ENCODE measurements around the gene SENP7.
"Not testable (repeated sequence)": the region's sequence is repeated elsewhere in the genome, so short reads cannot be mapped to it uniquely, and the experiment has no call there.

The SENP7 gene

DNA sequence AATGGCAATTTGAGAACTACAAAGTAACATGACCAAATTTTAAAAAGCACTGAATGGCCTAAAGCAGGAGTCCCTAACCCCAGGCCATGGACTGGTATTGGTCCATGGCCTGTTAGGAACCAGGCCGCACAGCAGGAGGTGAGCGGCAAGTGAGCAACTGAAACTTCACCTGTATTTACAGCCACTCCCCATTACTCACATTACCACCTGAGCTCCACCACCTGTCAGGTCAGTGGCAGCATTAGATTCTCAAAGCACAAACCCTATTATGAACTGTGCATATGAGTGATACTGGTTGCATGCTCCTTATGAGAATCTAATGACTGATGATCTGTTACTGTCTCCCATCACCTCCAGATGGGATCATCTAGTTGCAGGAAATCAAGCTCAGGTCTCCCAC lies 48.8 kb downstream of the SENP7 start:
- DNase-seq (ENCODE audit: low read depth in 2 of 2, low spot score in 1 of 2): no peak

DNA sequence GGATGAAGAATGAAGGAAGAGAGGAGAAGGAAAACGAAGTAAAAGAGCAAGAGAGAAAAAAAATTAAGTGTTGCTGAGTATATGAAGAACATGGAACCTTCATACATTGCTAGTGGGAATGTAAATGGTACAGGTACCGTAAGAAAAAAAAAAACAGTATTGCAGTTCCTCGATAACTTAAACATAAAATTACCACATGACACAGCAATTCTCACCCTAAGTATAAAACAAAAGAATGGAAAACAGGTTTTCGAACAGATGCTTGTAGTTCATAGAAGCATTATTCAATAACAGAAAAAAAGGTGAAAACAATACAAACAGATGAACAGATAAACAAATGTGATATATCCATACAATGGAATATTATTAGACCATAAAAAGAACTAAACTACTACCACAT lies 51.6 kb downstream of the SENP7 start:
- DNase-seq (ENCODE audit: low read depth in 2 of 2, low spot score in 1 of 2): no peak

DNA sequence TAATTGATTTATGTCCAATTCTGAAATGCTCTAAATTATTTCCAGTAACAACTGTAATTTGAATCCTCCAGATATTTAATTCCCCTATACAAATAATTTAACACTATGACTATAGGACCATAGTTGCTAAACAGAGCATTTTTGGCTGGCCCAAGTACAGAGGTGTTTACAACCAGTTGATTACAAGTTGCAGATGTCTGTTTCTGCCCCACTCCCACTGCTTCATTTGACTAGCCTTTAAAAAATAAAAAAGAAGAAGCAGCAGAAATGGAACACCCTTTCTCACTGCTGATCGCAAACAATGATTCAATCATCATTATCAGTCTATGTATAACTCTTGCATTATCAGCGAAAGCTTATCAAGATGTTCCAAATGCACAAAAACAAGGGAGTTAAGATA lies 54.6 kb downstream of the SENP7 start:
- no peak for DNase-seq (ENCODE audit: low read depth in 2 of 2, low spot score in 1 of 2)

DNA sequence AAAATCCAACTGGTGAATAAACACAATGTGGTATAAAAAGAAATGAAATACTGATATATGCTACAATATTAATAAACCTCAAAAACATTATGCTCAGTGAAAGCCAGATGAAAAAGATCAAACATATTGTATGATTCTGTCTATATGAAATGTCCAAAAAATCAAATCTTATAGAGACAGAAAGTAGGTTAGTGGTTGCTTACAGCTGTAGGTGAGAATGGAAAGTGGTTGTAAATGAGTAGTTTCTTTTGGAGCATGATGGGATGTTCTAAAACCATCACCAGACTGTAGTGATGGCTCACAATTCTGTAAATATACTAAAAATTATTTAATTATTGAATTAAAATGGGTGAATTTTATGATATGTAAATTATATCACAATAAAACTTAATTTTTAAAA lies 58.4 kb downstream of the SENP7 start:
- no peak for DNase-seq (ENCODE audit: low read depth in 2 of 2, low spot score in 1 of 2)

DNA sequence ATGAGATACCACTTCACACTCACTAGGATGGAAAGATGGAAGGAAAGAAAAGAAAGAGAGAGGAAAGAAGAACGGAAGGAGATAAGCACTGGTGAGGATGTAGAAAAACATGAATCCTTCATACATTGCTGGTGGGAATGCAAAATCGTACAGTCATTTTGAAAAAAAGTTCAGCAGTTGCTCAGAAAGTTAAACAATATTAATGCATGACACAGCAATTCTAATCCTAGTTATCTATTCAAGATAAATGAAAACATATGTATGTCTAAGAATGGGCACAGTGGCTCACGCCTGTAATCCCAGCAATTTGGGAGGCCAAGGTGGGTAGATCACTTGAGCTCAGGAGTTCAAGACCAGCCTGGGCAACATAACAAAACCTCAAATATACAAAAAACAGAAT lies 59.1 kb downstream of the SENP7 start:
- no peak for DNase-seq (ENCODE audit: low read depth in 2 of 2, low spot score in 1 of 2)

DNA sequence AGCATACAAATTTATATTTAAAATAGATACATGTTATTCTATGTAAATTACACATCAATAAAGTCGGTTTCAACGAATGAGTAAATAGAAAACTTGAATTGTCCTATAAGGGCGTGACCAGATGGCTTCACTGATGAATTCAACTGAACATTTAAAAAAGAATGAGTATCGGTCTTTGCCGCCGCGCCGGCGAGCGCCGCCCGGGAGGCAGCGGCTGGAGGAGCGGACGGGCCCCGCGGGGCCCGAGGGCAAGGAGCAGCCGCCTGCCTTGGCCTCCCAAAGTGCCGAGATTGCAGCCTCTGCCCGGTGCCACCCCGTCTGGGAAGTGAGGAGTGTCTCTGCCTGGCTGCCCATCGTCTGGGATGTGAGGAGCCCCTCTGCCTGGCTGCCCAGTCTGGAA lies 74.4 kb downstream of the SENP7 start:
- not testable (repeated sequence) for DNase-seq (ENCODE audit: low read depth in 2 of 2, low spot score in 1 of 2)

DNA sequence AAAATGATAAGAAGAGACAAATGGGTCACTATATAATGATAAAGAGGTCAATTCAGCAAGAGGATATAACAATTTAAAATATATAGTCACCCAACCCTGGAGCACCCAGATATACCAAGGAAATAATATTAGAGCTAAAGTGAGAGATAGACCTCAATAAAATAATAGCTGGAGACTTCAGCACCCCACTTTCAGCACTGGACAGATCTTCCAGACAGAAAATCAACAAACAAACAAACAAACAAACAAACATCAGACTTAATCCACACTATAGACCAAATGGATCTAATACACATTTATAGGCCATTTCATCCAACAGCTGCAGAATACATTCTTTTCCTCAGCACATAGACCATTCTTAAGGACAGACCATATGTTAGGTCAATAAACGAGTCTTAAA lies 79.4 kb downstream of the SENP7 start:
- no peak for DNase-seq (ENCODE audit: low read depth in 2 of 2, low spot score in 1 of 2)

DNA sequence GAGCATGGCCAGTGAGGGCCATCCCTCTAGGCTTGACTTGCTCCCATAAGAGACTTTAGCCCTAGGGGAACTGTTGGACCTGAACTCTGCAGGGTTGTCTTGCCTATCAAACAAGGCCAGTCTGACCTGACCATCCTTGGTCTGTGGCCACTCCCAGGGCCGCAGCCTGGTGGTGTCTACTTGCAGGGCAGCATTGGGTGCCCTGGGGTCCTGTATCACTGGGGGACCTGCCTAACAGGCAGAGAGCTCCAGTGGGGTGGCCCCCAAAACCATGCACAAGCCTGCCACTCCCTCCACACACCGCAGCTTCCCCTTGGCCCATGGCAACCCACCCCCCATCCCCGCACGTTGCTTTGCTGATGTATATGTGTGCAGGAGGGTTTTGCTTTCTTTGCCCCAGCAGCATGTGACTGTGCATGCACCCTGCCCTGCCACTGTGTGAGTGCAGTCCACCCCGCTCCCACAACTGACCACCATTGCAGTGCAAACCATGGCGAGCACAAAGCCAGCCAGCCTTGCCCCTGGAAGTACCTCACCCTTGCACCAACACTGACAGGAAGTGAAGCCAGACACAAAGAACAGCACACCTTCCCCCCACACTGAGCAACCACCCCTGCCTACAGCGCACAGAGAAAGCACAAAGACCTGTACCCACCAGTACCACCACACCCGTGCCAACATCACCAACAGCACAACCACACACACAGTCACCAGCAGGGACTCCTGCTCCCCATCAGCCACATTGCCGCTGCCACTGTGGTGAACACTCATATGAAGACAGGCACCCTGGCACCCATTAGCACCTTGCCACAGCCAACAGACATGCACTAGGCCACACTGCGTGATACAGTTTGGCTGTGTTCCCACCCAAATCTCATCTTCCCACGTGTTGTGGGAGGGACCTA lies 88.8 kb downstream of the SENP7 start:
- DNase-seq (ENCODE audit: low read depth in 2 of 2, low spot score in 1 of 2): no peak

DNA sequence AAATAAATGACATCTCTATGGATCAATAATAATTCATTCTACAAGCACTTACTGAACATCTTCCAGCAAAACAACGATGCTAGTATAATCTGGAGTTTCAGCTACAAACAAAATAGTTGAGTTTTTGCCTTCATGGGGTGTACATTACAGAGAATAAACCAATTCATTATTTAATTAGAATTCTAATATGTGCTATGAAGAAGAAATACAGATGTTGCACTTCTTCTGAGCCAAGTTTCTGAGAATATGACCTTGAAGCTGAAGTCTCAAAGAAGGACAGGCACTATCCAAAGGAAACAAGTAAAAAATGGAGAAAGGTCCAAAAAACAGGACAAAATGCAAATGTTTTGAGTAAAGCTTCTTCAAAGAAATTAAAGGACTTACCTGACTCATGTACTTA lies 94.2 kb downstream of the SENP7 start:
- no peak for DNase-seq (ENCODE audit: low read depth in 2 of 2, low spot score in 1 of 2)

DNA sequence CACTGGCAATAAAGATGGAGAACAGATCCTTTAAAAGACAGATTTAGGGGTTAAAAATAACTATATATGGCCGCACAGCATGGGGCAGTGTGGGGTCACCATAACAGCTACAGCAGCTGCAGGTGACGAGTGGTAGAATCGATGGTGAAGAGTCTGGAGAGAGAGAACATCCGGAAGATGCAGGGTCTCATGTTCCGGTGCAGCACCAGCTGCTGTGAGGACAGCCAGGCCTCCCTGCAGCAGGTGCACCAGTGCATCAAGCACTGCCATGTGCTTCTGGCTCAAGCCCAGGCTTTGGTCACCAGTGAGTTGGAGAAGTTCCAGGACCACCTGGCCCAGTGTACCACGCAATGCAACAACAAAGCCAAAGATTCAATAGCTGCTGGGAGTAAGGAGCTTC lies 98.9 kb downstream of the SENP7 start:
- no peak for DNase-seq (ENCODE audit: low read depth in 2 of 2, low spot score in 1 of 2)

DNA sequence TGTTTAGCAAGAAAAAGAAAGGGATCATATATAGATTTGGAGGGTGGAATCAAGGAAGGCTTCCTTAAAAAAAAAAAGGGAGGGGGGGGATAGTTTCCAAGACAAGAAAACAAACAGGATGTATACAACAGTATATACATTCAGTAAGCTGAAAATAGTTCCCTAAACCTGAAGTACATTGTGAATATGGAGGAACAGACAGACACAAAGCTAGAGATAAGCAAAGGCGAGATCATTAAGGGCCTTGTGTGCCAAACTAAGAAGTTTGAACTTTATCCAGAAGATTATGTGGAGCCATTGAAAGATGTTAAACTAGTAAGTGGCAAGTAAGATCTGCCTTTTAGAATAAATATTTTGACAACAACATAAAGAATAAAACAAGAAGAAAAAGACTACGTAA lies 99.4 kb downstream of the SENP7 start:
- no peak for DNase-seq (ENCODE audit: low read depth in 2 of 2, low spot score in 1 of 2)

DNA sequence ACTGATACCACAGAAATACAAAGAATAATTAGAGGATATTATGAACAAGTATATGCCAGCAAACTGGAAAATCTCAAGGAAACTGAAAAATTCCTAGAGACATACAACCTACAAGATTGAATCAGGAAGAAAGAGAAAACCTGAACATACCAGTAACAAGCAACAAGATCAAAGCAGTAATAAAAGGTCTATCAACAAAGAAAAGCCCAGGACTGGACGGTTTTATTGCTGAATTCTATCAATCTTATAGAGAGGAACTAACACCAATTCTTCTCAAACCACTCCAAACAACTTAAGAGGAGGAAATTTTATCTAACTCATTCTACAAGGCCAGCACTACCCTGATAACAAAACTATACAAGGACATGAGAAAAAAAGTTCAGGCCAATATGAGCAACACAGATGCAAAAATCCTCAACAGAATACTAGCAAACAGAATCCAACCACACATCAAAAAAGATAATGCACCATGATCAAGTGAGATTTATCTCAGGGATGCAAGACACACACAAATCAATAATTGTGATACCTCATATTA lies 121.5 kb downstream of the SENP7 start:
- no peak for DNase-seq (ENCODE audit: low read depth in 2 of 2, low spot score in 1 of 2)

DNA sequence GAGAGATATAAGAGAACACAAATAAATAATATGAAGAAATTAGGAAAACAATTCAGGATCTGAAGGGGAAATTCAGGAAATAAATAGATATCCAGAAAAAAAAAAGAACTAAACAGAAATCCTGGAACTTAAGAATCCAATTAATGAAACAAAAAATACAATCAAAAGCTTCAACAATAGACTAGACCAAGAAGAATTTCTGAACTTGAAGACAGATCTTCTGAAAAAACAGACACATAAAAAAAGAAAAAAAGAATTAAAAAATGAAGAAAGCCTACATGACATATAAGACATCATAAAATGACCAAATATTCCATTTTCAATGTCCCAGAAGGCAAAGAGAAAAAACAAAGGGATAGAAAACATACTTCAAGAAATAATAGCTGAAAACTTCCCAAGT lies 124.3 kb downstream of the SENP7 start:
- DNase-seq (ENCODE audit: low read depth in 2 of 2, low spot score in 1 of 2): no peak

DNA sequence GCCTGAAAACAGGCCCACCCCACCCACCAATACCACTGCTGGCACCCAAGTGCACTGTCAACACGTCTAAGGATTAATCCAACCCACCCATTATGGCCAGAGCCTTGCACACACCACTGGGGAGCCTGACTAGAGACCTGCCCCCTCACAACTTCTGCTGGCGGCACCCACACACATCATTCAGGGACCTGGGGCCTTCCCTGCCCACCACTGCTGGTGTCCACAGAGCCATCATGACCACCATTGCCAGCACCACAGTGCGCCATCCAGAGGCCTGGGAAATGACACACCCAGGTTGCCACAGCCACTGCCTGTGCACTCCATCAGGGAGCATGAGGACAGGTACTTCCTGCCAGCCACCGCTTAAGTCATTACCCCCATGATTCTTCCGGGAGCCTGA lies 125.7 kb downstream of the SENP7 start:
- no peak for DNase-seq (ENCODE audit: low read depth in 2 of 2, low spot score in 1 of 2)

DNA sequence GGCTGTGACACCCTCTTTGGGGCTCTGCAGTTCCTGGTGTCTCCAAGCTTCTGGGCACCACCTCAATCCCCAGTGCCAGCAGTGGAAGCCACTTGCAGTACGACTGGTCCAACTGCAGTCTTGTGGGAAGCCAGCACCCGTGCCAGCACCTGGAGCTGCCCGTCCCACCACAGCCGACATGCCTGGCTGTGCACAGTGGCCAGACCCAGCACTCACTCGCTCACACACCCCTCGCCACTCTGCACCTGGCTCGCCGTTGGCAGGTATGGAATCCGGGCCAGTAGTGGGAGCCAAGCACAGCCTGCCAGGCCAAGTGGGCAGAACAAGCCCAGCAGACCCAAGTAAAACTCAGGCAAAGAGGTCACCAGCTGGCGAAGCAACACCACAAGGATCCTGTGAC lies 128.6 kb downstream of the SENP7 start:
- DNase-seq (ENCODE audit: low read depth in 2 of 2, low spot score in 1 of 2): no peak

DNA sequence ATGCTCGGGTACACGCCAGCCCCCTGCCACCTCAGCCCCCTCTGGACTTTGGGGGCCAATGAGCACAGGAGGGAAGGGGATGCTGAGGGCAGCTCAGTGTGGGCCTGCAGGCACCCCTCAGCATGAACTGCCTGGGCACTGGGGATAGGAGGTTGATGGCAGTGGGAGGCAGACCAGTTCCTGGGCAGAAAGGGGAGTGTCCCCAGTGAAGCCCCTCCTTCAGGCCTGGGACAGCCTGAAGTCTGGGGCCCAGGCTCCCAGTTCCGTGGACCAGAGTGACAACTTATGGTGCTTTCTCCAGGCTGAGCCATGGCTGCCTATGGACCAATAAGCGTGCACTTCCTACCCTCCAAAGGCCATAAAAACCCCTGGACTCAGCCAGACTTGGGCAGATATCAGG lies 129.4 kb downstream of the SENP7 start:
- DNase-seq (ENCODE audit: low read depth in 2 of 2, low spot score in 1 of 2): no peak

DNA sequence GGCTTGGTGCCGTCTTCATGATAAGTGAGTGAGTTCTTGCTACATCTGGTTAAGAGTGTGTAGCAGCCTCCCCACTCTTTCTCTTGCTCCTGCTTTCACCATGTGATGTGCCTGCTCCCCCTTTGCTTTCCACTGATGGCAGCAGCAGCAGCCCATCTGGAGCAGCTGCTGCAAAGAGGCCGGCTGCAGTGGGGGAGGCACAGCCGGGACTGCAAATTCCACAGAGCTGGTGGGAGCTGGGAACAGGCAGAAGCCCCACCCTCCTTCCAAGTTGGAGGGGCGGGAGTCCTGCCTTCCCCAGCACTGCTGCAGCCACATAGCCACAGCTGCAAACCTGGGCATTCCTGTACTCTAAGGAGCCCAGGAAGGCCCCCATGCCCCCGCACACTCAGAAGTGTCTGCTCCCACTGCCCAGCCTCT lies 129.8 kb downstream of the SENP7 start:
- no peak for DNase-seq (ENCODE audit: low read depth in 2 of 2, low spot score in 1 of 2)

DNA sequence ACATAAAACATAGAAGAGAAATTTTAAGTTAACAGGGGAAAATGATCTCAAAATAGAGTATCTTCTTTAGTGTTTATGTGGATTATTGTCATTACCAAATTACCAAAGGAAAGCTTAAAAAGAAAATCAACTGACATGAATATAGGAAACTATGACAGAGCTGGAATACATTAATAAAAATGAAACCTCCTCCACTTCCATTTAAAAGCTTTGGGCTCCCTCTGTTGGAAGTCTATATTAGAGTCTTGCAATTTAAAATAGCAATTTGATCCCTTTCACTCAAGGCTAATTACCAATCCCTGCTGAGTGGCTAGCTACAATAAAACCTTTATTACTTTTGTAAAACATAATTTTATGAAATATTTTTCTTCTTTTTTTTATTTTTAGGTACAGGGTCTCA lies 131.2 kb downstream of the SENP7 start:
- DNase-seq (ENCODE audit: low read depth in 2 of 2, low spot score in 1 of 2): no peak

DNA sequence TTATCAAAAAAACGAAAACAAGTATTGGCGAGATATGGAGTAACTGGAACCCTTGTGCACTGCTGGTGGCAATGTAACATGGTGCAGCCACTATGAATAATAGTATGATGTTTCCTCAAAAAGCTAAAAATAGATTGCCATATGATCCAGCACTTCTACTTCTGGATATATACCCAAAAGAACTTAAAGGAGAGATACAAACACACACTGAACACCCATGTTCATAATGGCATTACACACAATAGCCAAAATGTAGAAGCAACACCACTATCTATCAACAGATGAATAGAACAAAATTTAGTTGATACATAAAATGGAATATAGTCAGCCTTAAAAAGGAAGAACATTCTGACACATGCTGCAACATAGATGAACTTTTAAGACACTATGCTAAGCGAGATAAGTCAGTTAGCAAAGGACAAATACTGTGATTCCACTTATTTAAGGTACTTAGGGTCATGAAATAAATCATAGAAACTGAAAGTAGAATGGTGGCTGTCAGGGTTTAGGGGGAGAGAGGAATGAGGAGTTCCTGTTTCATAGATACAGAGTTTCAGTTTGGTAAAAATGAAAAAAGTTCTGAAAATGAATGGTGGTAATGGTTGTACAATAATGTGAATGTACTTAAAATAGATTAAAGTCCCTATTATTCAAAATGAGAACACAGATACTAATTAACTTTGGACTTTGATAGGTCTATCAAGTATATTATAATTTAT lies 133.2 kb downstream of the SENP7 start:
- no peak for DNase-seq (ENCODE audit: low read depth in 2 of 2, low spot score in 1 of 2)

DNA sequence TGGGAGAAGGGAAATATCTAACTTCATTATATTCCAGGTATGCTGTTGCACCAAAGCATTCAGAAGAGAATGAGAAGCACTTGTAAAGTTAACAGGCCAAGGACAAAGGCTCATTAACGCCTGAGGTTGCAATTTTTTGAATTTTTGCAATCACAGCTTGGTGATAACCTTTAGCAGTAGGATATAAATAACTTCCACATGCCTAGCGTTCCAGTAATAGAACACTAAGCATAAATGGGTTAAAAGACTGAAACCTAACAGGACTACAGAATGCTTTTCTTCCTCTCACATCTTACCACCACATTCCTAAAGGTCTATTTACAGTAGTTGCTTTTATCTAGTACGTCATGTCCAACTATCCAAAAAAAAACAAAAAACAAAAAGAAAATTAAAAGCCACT lies 135.2 kb downstream of the SENP7 start:
- DNase-seq (ENCODE audit: low read depth in 2 of 2, low spot score in 1 of 2): no peak

DNA sequence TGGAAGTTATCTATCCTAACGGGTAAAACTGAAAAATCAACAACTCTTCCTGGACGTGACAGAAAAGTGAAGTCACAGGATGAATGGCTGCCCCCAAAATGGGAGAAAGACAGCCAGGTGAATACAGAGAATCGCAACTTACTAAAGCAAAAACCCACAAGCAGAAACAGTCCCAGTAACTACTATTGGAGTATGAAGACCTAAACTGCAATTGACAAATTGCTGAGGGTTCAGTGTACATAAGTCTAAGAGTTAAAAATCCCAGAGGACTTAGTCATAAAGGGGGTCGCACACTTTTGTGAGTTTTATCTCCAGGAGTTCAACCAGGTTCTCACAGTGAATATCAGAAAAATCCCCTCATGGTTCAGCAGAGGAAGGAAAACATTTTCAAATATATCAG lies 135.8 kb downstream of the SENP7 start:
- DNase-seq (ENCODE audit: low read depth in 2 of 2, low spot score in 1 of 2): no peak

DNA sequence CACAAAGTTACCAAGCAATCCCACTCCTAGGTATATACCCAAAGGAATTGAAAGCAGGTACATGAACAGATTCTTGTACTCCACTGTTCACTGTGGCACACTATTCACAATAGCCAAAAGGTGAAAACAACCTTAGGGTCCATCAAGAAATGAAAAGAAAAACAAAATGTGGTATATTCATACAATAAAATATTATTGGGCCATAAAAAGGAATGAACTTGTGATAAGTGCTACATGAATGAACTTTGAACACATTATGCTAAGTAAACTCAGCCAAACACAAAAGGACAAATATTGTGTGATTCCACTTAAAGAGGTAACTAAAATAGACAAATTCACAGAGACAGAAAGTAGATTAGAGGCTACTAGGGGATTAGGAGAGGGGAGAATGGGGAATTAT lies 137.4 kb downstream of the SENP7 start:
- DNase-seq (ENCODE audit: low read depth in 2 of 2, low spot score in 1 of 2): no peak
